GM18909 (cell line): ENCODE results near the gene TRIM2.
"Not testable (repeated sequence)": the region's sequence is repeated elsewhere in the genome, so short reads cannot be mapped to it uniquely, and the experiment has no call there.

ENCODE experiments used
- ATAC-seq: cut with Tn5 transposase; IDR thresholded peaks from one replicate; pipeline ENCODE4 v1.9.1; 2021; ENCODE audit warnings: mild to moderate bottlenecking; ENCODE audit not compliant: unreplicated experiment, poor library complexity

TRIM2 gene

GRCh38 chr4:153186046-153186728, 18.1 kb upstream of the TRIM2 start:
- ATAC-seq: no peak

DNA sequence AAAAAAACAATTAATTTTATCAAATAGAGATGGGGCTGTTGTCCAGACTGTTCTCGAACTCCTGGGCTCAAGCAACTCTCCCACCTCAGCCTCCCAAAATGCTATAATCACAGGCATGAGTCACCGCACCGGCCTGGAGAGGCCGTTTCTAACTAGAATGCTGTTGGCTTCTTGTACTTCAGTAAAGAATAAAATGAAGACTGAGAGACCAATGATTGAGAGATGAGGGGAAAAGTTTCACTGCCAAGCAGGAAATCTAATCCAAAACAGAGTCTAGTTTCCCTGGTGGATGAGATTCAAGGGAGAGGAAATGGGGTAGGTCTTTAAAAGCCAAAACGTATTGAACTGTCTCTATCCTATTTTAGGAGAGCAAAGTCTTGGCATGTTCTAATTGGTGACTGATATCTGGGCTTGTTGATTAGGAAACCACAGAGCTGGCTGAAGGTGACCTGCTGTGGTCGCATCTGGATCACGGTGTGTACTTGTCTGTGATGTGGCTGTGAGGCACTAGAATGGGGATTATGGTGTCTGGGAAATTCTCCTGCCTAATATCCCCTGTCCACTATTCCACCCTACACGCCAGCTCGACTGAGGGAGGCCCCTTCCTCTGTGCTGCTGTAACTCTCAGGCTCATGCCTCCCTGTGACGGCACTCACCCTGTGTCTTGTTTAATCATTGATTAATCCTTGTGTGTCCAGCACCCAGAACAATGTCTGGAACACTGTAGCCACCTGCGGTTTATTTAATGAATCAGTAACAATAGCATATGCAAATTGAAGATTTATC, 15.0 kb upstream of the TRIM2 start:
- ATAC-seq: no peak

GRCh38 chr4:153191795-153192363, 12.4 kb upstream of the TRIM2 start:
- no peak for ATAC-seq

DNA sequence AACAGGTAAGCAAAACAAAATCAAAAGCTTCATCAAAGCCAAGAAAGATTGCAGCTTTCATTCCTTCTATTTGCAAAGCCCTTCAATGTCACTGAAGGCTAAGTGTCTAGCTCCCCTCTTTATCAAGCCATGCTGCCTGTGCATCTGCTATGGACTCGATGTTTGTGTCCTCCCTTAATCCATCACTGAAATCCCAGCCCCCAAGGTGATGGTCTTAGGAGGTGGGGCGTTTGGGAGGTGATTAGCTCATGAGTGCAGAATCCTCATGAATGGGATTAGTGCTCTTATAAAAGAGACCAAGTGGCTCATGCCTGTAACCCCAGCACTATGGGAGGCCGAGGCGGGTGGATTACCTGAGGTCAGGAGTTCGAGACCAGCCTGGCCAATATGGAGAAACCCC, 6.9 kb upstream of the TRIM2 start:
- no peak for ATAC-seq

DNA sequence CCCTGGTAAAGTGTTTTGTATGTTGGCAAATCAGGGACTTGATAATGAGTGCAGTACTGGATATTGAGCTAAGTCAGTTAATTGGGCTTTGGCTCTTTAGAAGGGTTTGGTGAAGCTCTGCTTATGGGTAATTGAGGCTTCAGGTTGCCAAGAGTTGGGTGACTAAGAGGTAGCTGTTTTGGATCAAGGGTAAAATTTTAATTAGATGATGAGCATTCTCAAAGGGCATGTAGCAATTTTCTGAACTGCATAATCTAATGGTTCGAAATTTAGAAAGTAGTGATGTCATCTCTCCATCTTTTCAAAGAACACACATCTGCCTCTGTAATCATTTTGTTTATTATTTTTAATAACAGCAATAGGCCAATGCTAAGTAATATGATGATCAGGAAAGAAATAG, 5.5 kb upstream of the TRIM2 start:
- no peak for ATAC-seq

- not testable (repeated sequence) for ATAC-seq
Observed at GRCh38 chr4:153203746-153204145, 497 bp upstream of the TRIM2 start.

DNA sequence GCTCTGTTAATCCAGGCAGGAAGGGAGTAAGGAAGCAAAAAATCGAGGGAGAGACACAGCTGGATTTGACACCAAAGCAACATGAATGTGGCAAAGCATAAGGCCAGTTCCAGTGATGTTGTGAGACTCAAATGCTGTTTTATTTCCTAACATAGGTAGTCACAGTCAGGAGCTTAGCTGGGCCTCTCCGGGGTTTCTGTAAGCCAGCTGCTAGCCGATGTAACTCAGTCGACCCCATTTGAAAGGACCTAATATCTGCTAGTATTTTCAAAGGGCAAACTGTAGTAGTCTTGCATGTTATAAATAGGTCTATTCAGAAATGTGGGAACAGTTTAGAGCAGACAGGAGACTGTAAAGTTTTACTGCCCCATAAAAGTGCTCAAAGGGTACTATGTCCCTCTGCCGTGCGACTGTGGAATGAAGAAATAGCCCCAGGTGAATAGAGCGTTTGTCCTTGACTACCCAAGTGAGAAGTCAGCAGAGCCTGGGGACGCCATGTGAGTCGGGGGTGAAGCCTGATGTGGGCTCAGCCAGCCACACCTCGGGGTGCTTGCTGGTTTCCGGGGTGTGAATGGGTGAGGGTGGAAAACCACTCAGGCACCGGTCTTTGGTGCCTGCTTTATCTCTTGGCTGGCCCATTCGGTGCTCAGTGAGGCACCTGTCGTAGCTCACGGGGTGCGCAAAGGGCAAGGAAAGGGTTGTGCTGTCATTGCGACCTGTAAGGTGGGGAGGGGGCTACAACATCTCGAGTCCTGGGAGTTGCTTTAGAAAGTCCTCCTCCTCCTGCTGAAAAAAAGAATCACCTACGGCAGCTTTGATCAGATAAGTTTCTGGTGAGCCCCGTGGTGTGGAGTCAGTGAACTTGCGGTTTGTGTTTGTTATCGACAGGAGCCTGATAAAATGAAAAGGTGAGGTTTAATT, 745 bp downstream of the TRIM2 start:
- ATAC-seq: peak; percentile 71

DNA sequence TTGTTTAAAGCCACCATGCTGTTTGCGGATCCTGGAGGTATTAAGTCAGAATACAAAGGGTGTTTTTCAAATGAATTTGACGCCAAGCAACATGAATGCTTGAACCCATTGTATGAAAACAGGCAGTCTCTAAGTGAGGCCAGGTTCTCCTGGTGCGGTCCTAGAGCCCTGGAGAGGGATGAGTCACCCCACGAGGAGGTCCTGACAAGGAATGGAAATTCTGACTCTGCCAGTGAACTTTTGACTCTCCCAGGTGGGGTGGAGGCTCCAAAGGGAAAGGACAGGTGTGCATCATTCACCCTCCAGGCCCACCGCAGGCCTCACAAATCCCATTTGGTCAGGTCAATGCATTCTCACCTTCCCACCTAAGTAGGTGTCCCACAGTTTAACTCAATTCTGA, 1.5 kb downstream of the TRIM2 start:
- ATAC-seq: no peak

- no peak for ATAC-seq
Observed at GRCh38 chr4:153206534-153206933, 2.3 kb downstream of the TRIM2 start.

GRCh38 chr4:153207027-153207426, 2.8 kb downstream of the TRIM2 start:
- no peak for ATAC-seq

DNA sequence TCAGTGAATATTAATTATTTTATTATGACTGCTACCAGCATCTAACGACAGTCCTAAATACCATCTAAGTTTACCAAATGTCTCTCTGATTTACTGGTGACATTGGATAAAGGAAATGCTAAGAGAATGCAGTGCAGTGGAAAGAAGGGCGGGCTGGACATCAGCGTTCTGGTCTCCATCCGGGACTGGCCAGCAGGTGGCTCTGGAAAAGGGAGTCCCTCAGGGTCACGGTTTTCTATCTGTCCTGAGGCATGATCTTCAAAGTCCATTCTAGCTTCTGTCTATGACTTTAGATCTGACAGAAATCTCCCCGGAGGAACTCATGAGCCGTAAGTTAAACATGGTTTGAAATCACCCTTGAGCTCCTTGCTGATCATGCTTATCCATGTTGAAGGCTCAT, 3.3 kb downstream of the TRIM2 start:
- ATAC-seq: no peak

- no peak for ATAC-seq
Observed at GRCh38 chr4:153209410-153209809, 5.2 kb downstream of the TRIM2 start.

DNA sequence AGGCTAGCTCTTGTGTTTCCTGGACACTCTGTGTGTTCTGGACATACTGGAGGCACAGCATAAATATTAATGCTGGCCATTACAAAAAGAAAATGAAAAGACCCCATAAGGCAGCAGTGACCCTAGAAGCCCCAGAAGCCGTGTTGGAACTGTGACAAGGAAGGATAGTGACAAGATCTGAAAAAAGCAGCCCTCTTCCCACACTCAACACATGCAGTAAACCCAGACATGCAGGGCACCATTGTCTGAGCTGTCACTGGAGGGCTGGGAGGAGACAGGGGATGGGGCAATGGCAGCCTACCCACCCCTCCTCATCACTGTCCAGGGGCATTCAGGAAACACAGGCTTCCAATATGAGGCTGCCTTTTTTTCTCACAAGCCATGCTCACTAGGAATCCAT, 6.5 kb downstream of the TRIM2 start:
- ATAC-seq: no peak

GRCh38 chr4:153211986-153212728, 7.9 kb downstream of the TRIM2 start:
- no peak for ATAC-seq

DNA sequence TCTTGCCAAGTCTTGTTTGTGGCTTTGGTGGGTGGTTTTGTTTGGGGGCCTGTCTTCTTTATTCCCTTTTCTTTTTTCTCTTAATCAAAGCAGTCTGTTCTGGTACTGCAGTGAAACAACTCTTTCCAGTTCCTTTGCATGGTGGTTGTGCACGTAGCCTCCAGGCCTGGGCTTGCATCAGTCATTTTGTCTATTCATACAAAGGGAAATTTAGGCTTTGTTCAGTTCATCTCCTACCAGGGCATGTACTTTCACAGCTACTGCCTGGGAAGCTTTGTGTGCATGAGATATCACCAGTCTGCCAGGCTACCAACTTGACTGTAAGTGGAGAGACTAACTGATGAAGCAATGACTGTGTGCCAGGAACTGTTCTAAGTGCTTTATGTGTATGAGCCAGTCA, 8.5 kb downstream of the TRIM2 start:
- ATAC-seq: no peak

DNA sequence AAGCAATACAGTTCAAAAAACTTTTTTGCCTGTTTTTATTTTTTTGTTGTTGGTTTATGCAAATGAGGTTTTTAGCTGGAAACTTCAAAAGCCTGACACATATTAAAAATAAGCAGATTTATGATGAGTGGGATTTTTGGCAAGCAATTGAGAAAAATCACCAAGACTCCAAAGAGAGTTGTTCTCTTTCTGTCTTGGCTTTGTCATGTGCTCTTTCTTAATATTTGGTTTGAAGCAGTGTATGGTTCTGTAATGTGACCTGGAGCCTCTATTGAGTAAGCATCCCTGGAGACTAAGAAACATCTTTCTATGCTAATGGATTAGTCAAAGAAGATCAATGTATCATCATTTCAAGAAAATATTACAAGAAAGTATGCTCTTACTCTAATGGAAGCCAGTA, 11.7 kb downstream of the TRIM2 start:
- no peak for ATAC-seq

DNA sequence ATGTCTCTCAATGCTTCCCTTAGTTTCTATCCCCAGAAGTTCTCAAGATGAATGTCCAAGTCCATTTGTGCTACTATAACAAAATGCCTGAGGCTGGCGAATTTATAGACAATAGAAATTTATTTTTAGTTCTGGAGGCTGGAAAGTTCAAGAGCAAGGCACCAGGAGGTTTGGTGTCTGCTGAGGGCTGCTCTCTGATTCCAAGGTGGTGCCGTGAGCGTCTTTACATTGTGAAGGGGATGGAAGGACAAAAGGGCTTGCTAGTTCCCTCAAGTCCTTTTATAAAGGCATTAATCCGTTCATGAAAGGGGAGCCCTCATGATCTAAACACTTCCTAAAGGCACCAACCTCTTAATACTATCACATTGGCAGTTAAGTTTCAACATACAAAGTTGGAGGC, 12.3 kb downstream of the TRIM2 start:
- ATAC-seq: no peak

- ATAC-seq: peak; percentile 55
Observed at GRCh38 chr4:153217440-153217839, 13.2 kb downstream of the TRIM2 start.

GRCh38 chr4:153218961-153219360, 14.7 kb downstream of the TRIM2 start:
- no peak for ATAC-seq
